Superior temporal gyrus (tissue), 1 donor: Measurements from ENCODE around the gene ZNF260.
"Not testable (repeated sequence)": the region's sequence is repeated elsewhere in the genome, so short reads cannot be mapped to it uniquely, and the experiment has no call there.

Source experiments
- DNase-seq: peaks from one replicate; pipeline ENCODE4 v3.0.0-alpha.2; 2016; ENCODE audit errors: extremely low spot score

ZNF260 gene

GRCh38 chr19:36528194-36528920, at the start of gene ZNF260:
Gene ZNF260, minus strand, starts transcription at chr19:36528271. Its CDS starts 13,033 bp downstream, at chr19:36515238.
- peak; percentile 99 for DNase-seq

DNA sequence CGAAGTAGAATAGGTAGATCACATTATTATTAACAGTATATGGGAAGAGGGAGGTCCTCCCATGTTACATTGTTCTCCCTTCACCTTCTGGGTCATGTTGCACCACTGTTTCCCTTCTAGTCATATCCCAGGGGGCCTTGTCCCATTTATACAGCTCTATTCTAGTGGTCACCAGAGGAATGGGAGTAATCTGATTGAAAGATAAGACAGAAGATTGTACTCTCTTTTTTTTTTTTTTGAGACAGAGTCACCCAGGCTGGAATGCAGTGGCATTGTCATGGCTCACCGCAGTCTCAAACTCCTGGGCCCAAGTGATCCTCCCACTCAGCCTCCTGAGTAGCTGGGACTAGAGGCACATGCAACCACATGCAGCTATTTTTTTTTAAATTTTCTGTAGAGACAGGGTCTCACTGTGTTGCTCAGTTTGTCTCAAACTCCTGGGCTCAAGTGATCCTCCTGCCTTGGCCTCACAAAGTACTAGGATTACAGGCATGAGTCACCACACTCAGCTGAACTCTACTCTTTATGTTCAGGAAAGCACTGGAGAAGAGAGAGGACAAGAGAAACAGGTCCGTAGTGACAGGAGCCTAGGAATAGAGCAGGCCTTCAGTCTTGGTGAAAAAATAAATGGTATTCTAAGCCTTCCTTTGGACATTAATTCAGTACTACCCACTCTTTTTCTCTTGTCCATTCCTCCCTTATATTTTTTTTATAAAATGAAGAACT, 49.4 kb upstream of the ZNF260 start:
- no peak for DNase-seq

GRCh38 chr19:36574741-36575140, 46.7 kb upstream of the ZNF260 start:
- no peak for DNase-seq

- peak; percentile 14 for DNase-seq
Observed at GRCh38 chr19:36573895-36574720, 46.0 kb upstream of the ZNF260 start.

GRCh38 chr19:36573020-36573894, 45.2 kb upstream of the ZNF260 start, which contains the start of gene ZNF529:
Gene ZNF529, minus strand, starts transcription at chr19:36573292. Its CDS starts 946 bp downstream, at chr19:36572346.
- DNase-seq: peak; percentile 97

DNA sequence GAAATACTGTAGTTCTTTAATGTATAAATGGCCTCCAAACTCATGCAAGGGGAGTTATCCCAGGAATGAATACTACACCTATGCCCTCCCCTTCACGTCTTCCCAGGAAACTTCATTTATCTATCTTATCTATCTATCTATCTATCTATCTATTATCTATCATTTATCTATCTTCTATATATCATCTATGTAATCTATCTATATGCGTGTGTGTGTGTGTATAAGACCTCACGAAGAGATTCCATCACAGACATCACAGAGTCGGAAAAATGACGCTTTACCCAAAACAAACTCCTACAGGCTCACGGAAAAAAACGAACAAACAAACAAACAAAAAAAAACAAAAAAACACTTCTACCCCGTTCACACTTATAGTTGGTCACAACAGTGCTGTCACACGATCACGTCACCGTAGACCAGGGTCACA, 44.5 kb upstream of the ZNF260 start:
- peak; percentile 8 for DNase-seq

- no peak for DNase-seq
Observed at GRCh38 chr19:36564391-36564790, 36.3 kb upstream of the ZNF260 start.

DNA sequence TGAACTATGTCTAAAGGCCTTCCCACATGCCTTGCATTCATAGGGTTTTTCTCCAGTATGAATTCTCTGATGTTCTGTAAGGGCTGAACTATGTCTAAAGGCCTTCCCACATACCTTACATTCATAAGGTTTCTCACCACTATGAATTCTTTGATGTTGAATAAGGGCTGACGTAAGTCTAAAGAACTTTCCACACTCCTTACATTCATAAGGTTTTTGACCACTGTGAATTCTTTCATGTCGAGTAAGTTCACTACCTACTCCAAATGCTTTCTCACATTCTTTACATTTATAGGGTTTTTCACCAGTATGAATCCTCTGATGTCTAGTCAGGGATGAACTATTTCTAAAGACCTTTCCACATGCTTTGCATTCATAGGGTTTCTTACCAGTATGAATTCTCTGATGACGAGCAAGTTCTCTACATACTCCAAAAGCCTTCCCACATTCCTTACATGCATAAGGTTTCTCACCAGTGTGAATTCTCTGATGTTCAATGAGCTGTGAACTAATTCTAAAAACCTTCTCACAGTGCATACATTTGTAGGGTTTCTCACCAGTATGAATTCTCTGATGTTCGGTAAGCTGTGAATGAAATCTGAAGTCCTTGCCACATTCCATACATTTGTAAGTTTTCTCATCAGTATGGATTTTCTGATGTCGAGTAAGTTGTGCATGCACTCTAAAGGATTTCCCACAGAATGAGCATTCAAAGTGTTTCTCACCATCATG, 19.1 kb upstream of the ZNF260 start:
- no peak for DNase-seq

- no peak for DNase-seq
Observed at GRCh38 chr19:36528921-36529518, 949 bp upstream of the ZNF260 start.

DNA sequence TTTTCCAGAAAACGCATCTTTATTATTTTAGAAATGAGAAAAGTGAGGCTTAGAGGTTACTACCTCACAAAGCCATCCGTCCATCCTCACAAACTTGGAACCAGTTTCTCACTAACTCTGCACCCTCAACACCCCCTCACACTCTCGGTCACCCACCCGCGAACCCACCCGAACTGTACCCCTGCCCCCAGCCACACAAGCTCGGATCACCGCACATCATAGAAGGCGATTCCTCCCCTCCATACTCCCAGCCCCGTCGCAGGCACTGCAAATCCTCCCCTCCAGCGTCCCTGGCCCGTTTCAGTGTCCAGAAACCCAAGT, 238 bp downstream of the ZNF260 start:
- DNase-seq: no peak

- DNase-seq: no peak
Observed at GRCh38 chr19:36527341-36527740, 730 bp downstream of the ZNF260 start.

DNA sequence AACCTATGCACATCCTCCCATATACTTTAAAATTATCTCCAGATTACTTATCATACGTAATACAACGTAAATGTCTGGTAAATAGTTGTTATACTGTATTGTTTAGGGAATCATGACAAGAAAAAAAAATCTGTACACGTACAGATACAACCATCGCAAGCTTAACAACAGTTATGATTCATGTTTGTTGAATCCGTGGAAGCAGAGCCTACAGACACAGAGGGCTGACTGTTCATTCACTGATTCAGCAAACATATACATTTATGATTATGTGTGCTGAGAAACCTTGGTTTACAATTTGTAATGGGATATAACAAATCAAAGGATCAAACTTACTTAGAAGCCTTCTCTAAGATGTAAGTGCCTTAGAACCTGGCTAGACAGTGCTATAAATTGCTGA, 1.5 kb downstream of the ZNF260 start:
- DNase-seq: no peak

DNA sequence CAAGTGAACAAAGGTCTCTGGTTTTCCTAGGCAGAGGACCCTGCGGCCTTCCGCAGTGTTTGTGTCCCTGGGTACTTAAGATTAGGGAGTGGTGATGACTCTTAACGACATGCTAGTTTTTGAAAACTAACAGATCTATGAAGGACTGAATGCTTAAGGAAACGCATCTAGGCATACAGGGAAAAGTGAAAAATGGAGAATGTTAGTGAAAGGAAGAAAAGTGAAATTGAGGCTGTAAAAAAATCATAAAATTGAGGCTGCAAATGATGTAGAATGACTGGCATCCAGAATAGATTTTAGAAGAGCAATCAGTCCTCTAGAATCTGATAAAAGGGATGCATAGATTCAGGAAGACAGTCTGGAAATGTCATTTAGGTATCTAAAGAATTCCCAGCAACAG, 3.5 kb downstream of the ZNF260 start:
- no peak for DNase-seq

GRCh38 chr19:36514012-36514612, 14.0 kb downstream of the ZNF260 start:
- DNase-seq: no peak

DNA sequence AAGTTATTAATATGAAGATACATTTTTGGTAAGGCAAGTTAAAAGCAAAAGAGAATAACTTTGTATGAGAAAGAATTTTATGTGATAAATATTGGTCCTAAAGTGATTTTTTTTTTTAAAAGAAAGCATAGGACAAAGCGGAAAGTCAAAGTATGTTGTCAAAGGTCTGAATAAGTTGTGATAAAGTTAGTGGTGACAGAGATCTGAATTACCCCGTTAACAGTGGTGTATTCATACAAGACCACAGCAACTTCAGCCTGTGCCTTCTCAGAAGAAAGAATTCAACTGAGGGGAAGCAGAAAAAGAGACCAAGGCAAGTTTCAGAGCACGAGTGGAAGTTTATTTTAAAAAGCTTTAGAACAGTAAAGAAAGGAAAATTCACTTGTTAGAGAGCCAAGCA, 19.7 kb downstream of the ZNF260 start:
- no peak for DNase-seq

- DNase-seq: no peak
Observed at GRCh38 chr19:36501973-36502372, 26.1 kb downstream of the ZNF260 start.

DNA sequence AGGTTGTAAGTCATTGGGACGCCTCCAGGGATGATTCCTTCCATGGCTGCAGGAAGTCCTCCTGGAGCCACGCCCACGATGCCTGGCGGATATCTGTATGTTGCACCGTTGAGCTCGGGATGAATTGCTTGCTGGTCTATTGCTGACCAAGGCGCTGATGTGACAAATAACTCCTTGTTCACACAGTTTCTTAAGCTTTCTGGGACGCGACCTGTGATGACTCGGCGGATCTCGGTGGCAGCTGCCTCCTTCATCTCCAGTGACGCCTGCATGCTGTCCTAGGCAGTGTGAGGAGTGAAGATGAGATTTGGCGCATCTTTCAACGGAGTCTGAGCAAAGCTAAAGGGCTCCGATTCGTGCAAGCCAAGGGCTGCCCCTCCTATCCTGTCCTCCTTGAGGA, 31.1 kb downstream of the ZNF260 start:
- no peak for DNase-seq

GRCh38 chr19:36492689-36493453, 35.2 kb downstream of the ZNF260 start:
- peak; percentile 86 for DNase-seq

- not testable (repeated sequence) for DNase-seq
Observed at GRCh38 chr19:36490846-36491245, 37.2 kb downstream of the ZNF260 start.
